HepG2 (cell line): ENCODE measurements around the gene ATP6V0A1. TPM values are rescaled to one million over a fixed set of nuclear protein-coding genes. Genes with fewer than 3 reads are reported as not detected.

ENCODE experiments used
- BRCA1 ChIP-seq: sonication (generic); formaldehyde crosslinking; IDR thresholded peaks from 2 replicates; pipeline ENCODE4 v1.4.0; 2020; ENCODE audit warnings: missing genetic modification reagents
- DNMT1 ChIP-seq: sonication (generic); formaldehyde crosslinking; IDR thresholded peaks from 2 replicates; pipeline ENCODE4 v1.5.1; 2020; ENCODE audit warnings: mild to moderate bottlenecking, missing genetic modification reagents
- GABPA ChIP-seq, 2 experiments: IDR thresholded peaks; 2 replicates each; pipeline ENCODE4 v1.6.1; 2011 to 2016; ENCODE audit warnings: low read depth in 2 of 2, low read length in 1 of 2, missing biosample characterization in 1 of 2, missing genetic modification characterization in 1 of 2
- GLI4 ChIP-seq: sonication (generic); formaldehyde crosslinking; IDR thresholded peaks from 2 replicates; pipeline ENCODE4 v1.5.1; 2020; ENCODE audit warnings: missing genetic modification reagents, mild to moderate bottlenecking, moderate library complexity, borderline replicate concordance
- MAF1 ChIP-seq: sonication (generic); formaldehyde crosslinking; IDR thresholded peaks from 2 replicates; pipeline ENCODE4 v1.5.0; 2020; ENCODE audit warnings: missing genetic modification reagents, borderline replicate concordance
- MEIS1 ChIP-seq: sonication (generic); formaldehyde crosslinking; IDR thresholded peaks from 2 replicates; pipeline ENCODE4 v1.9.0; 2021; ENCODE audit warnings: mild to moderate bottlenecking, missing genetic modification reagents, moderate library complexity, borderline replicate concordance
- RXRA ChIP-seq: sonication (generic); formaldehyde crosslinking; IDR thresholded peaks from 2 replicates; pipeline ENCODE4 v1.5.1; 2020; ENCODE audit warnings: missing genetic modification reagents
- SRSF4 ChIP-seq: fragments of 200-400 bp; formaldehyde crosslinking; IDR thresholded peaks from one replicate; pipeline ENCODE4 v1.6.1; 2018; ENCODE audit warnings: mild to moderate bottlenecking, low read depth, low read length, moderate library complexity; ENCODE audit not compliant: poor library complexity, severe bottlenecking
- TRIM24 ChIP-seq: sonication (generic); formaldehyde crosslinking; IDR thresholded peaks from 2 replicates; pipeline ENCODE4 v1.8.0; 2022; ENCODE audit warnings: mild to moderate bottlenecking, missing genetic modification reagents
- U2AF1 ChIP-seq: fragments of 200-400 bp; formaldehyde crosslinking; optimal IDR thresholded peaks from 2 replicates; pipeline ENCODE3; 2017; ENCODE audit warnings: mild to moderate bottlenecking, low read depth, low read length
- ZBTB8A ChIP-seq: sonication (generic); formaldehyde crosslinking; IDR thresholded peaks from 2 replicates; pipeline ENCODE4 v1.4.0; 2020; ENCODE audit warnings: mild to moderate bottlenecking, low read depth, missing genetic modification reagents, borderline replicate concordance
- ZMYM4 ChIP-seq: sonication (generic); formaldehyde crosslinking; IDR thresholded peaks from 2 replicates; pipeline ENCODE4 v1.8.1; 2023; ENCODE audit warnings: mild to moderate bottlenecking, missing genetic modification reagents
- ZNF20 ChIP-seq: sonication (generic); formaldehyde crosslinking; IDR thresholded peaks from 2 replicates; pipeline ENCODE4 v1.4.0; 2020; ENCODE audit warnings: mild to moderate bottlenecking, moderate library complexity, missing genetic modification reagents
- ZNF569 ChIP-seq: sonication (generic); formaldehyde crosslinking; IDR thresholded peaks from 2 replicates; pipeline ENCODE4 v1.5.0; 2020; ENCODE audit warnings: mild to moderate bottlenecking, missing genetic modification reagents, moderate library complexity, borderline replicate concordance
- ZNF83 ChIP-seq: sonication (generic); formaldehyde crosslinking; IDR thresholded peaks from 2 replicates; pipeline ENCODE4 v1.4.0; 2020; ENCODE audit warnings: missing genetic modification reagents, mild to moderate bottlenecking, borderline replicate concordance
- polyA plus RNA-seq, 8 experiments: library from polyadenylated mRNA; depleted of rRNA in 3 of 8; stranded (reverse) in 7 of 8; unstranded in 1 of 8; fragments of >200 nt; fragmentation: Illumina TruSeq in 4 of 8; extraction: Trizol in 4 of 8; gene quantifications; 2 replicates each; pipeline versions ENCODE4 v1.2.1 to v1.2.3, GENCODE V29; 2011 to 2016; ENCODE audit warnings: low read depth in 4 of 8, missing spikeins in 1 of 8, mixed read lengths in 1 of 8; ENCODE audit not compliant: insufficient read depth in 1 of 8
- total RNA-seq, 5 experiments: library from RNA; depleted of rRNA; stranded (reverse); fragments of >200 nt; fragmentation: Illumina TruSeq; extraction: Trizol; gene quantifications; 2 replicates each; pipeline ENCODE4 v1.2.3, GENCODE V29; 2016; ENCODE audit warnings: low read depth in 1 of 5
- TF ChIP-seq, protein P1 (sequence below): sonication (generic); formaldehyde crosslinking; IDR thresholded peaks from 2 replicates; pipeline ENCODE4 v1.8.0; 2022; ENCODE audit warnings: missing genetic modification reagents, mild to moderate bottlenecking, inconsistent platforms, borderline replicate concordance
- TF ChIP-seq, protein P2 (sequence below): sonication (generic); formaldehyde crosslinking; conservative IDR thresholded peaks from 2 replicates; pipeline ENCODE4 v1.5.0; 2020; ENCODE audit warnings: missing genetic modification reagents
- TF ChIP-seq, protein P3 (sequence below): IDR thresholded peaks from 2 replicates; pipeline ENCODE4 v1.6.1; 2016
- TF ChIP-seq, protein P4 (sequence below): IDR thresholded peaks from 2 replicates; pipeline ENCODE4 v1.6.1; 2016; ENCODE audit warnings: mild to moderate bottlenecking, missing biosample characterization, missing genetic modification reagents
- TF ChIP-seq, protein P5 (sequence below): sonication (generic); formaldehyde crosslinking; IDR thresholded peaks from 2 replicates; pipeline ENCODE4 v1.5.1; 2020; ENCODE audit warnings: missing genetic modification reagents, mild to moderate bottlenecking, borderline replicate concordance

Gene ATP6V0A1
- total and polyA plus RNA-seq, 2 of the 13 experiments (the other 11 are each of a cell fraction or from before 2014, with no cell fraction given), result 27.9 to 54.1 TPM

DNA sequence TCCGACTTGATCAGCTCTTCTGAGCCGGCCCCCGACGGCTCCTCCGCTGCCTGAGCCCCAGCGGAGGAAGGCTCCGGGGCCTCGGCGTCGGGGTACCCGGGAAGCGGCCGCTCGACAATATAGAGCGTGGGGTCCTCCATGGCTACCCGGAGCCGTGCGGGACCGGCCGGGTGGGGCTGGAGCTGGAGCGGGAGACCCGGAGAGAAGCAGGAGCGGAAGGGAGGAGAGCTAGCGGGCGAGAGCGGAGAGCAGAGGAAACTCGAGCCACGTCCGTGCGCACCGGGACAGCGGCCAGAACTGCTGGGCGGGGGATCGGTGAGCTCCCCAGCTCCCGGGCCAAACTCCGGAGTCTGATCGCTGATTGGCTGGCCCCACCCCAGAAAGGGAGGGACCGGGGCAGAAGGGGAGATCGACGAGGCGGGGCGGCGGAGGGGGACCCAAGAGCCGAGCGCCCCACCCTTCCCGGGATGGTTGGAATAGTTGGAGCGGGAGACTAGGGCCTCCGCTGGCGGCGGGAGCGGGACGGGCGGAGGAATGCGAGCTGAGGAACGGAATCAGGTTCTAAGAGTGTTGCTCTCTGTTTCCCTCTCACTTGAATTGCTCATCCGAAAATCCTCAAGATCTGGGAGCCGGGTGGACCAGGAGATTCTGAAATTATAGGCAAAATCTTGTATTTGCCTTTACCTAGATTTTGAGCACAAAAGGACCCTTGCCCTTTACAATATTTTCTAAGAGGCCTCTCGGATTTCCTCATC is 35.5 kb upstream of the ATP6V0A1 start, which contains the start of gene CAVIN1 (continued):
- TF ChIP-seq, protein P1, sequence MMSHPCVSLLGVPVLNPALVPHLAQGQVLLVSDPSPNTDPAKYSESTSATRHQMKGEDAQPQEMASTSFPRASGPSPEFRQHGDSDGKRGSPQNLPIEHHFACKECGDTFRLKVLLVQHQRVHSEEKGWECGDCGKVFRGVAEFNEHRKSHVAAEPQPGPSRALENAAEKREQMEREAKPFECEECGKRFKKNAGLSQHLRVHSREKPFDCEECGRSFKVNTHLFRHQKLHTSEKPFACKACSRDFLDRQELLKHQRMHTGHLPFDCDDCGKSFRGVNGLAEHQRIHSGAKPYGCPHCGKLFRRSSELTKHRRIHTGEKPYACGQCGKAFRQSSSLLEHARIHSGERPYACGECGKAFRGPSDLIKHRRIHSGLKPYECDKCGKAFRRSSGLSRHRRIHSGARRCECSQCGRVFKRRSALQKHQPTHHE, result no peak
- TF ChIP-seq, protein P2, sequence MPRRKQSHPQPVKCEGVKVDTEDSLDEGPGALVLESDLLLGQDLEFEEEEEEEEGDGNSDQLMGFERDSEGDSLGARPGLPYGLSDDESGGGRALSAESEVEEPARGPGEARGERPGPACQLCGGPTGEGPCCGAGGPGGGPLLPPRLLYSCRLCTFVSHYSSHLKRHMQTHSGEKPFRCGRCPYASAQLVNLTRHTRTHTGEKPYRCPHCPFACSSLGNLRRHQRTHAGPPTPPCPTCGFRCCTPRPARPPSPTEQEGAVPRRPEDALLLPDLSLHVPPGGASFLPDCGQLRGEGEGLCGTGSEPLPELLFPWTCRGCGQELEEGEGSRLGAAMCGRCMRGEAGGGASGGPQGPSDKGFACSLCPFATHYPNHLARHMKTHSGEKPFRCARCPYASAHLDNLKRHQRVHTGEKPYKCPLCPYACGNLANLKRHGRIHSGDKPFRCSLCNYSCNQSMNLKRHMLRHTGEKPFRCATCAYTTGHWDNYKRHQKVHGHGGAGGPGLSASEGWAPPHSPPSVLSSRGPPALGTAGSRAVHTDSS (CRISPR knock-in tag), result 0 out of 2 replicates have a peak, but pooled peaks have one; percentile 20
- TF ChIP-seq, protein P3, sequence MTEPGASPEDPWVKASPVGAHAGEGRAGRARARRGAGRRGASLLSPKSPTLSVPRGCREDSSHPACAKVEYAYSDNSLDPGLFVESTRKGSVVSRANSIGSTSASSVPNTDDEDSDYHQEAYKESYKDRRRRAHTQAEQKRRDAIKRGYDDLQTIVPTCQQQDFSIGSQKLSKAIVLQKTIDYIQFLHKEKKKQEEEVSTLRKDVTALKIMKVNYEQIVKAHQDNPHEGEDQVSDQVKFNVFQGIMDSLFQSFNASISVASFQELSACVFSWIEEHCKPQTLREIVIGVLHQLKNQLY (CRISPR knock-in tag), result peak; percentile 55; the same call in 1 of the 2 replicates
- TF ChIP-seq MEIS1 (CRISPR knock-in tag) (no peak), ZNF83 (CRISPR knock-in tag) (no peak; the same call in 1 of the 2 replicates), ZBTB8A (CRISPR knock-in tag) (no peak), BRCA1 (CRISPR knock-in tag) (0 out of 2 replicates have a peak, but pooled peaks have one; percentile 30), ZMYM4 (CRISPR knock-in tag) (peak; percentile 59), U2AF1 (no peak), GABPA (IDR thresholded peaks at IDR 0.05; ENCODE audit: low read depth, low read length) (no peak), GABPA (CRISPR knock-in tag; IDR thresholded peaks at IDR 0.05; ENCODE audit: low read depth) (no peak), MAF1 (peak; percentile 61; the same call in 1 of the 2 replicates), ZNF20 (no peak; the same call in 1 of the 2 replicates), TRIM24 (CRISPR knock-in tag) (no peak), ZNF569 (CRISPR knock-in tag) (no peak), SRSF4 (no peak), RXRA (peak; percentile 45; the same call in 1 of the 2 replicates), GLI4 (CRISPR knock-in tag) (peak; percentile 78; the same call in 1 of the 2 replicates), DNMT1 (CRISPR knock-in tag) (0 out of 2 replicates have a peak, but pooled peaks have one; percentile 17)
- TF ChIP-seq, protein P4, sequence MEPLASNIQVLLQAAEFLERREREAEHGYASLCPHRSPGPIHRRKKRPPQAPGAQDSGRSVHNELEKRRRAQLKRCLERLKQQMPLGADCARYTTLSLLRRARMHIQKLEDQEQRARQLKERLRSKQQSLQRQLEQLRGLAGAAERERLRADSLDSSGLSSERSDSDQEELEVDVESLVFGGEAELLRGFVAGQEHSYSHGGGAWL, result peak; percentile 58
- TF ChIP-seq, protein P5, sequence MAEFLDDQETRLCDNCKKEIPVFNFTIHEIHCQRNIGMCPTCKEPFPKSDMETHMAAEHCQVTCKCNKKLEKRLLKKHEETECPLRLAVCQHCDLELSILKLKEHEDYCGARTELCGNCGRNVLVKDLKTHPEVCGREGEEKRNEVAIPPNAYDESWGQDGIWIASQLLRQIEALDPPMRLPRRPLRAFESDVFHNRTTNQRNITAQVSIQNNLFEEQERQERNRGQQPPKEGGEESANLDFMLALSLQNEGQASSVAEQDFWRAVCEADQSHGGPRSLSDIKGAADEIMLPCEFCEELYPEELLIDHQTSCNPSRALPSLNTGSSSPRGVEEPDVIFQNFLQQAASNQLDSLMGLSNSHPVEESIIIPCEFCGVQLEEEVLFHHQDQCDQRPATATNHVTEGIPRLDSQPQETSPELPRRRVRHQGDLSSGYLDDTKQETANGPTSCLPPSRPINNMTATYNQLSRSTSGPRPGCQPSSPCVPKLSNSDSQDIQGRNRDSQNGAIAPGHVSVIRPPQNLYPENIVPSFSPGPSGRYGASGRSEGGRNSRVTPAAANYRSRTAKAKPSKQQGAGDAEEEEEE, result no peak
